HG02981 (cell line): Measurements from ENCODE around the gene PCMT1.
A peak's percentile ranks its signal among the peaks of the same experiment; 100 is the strongest.
"Not testable (repeated sequence)": the region's sequence is repeated elsewhere in the genome, so short reads cannot be mapped to it uniquely, and the experiment has no call there.

Experiments used
- ATAC-seq: cut with Tn5 transposase; IDR thresholded peaks from one replicate; pipeline ENCODE4 v1.9.1; 2021; ENCODE audit warnings: mild to moderate bottlenecking, moderate library complexity; ENCODE audit not compliant: unreplicated experiment

The PCMT1 gene

DNA sequence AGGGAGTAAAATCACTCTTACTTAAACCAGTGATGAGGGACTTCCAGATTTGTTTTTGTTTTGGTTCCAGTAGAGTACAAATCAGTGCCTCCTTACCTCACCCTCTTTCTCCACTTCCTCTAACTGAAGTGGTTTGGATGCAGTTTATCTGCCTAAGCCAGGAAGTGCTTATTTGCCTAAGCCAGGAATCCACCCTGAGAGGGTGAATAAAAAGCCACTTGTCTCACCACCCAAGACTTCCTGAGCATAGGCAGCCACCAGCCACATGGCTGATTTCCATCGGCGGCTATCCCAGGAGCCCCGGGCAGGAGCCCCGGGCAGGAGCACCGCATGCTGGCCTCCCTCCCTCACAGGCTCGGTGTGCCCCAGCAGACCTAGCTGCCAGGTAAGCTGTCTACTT is 102.6 kb downstream of the PCMT1 start:
- peak; percentile 57 for ATAC-seq

DNA sequence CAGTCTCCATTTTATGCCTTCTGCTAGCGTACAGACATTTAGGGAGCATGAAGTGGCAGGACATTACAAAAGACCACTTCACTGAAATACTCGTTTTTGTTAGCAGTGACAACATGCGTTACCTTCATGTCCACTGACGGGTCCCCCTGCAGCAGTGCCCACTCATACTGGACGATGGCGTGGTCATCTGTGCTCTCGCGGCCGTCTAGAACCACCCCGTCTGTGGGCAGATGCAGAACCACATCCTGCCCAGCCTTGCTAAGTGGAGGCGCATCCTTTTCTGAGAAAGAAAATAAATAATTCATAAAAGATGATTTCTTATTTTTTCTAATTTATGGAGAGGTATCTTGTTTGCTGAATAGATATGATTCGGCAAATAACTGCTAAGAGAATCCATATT is 103.3 kb downstream of the PCMT1 start:
- no peak for ATAC-seq

DNA sequence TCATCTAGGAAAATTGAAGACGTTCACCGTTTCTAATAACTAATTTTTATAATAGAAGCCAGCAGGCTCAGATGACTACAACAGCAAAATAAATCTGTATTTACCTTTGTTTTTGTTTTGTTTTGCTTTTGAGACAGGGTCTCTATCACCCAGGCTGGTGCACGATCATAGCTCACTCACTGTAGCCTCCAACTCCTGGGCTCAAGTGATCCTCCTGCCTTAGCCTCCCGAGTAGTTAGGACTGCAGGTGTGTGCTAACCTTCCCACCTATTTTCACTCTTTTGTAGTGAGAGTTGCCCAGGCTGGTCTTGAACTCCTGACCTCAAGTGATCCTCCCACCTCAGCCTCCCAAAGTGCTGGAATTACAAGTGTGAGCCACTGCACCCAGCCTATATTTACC is 104.5 kb downstream of the PCMT1 start:
- ATAC-seq = not testable (repeated sequence)

DNA sequence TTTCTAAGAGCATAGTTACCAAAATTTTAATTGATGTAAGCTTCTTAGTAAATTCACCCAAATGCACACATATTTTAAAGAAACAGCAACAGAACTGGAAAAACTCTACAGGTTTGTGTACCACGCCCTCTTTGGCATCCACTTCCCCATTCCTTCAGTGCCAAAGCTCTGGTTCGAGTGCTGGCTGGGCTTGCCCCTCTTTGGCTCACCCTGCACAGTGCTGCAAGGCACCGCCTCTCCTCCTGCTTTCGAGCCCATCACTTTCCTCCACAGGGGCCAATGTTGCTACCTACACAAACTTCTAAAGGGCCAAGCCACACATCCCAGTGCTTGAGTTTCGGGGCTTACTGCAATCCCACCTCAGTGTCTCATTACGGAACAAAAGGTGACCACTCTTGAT is 105.0 kb downstream of the PCMT1 start:
- no peak for ATAC-seq

DNA sequence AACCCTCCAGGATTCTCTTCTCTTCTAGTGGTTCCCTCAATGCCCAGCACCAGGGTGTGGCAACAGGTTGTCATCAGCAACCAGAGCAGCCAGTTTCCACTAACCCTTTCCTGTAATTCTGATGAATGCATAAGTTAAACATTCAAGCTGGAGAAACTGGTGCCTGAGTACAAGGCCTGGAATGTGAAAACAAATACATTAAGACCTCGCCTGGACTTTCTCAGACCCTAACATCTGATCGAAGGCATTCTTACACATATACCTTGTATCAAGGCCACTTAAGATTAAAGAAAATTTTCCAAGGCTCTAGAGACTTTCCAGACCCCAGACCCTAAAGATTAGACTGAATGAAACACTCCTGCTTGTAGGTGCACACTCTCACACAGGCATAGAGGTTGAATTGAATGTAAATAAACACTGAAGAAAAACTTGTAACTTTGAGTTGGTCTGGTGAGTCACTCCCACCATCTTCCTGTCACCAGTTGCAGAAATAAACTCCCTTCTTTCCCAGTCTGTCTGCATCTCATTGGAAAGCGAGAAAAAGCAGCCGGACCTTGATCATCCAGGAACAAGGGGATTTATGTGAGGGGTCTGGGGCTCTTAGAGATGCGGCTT is 105.6 kb downstream of the PCMT1 start:
- ATAC-seq = no peak

DNA sequence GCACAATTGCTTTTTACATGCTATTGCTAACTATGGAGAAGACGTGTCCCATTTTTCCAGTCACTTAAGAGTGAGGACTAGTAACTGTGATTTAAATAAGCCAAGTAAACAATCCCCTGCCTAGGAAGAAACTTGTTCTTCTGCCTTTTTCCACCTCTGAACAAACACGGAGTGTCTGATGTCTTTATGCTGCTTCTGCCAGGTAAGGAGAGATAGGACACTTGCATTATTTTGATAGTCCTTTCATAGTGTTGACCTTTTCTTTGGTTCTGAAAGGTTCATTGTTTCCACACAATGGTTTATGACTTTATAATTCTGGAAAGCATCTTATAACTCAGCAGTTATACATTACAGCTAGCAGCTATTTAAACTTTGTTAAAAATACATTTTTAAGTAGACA is 106.2 kb downstream of the PCMT1 start:
- no peak for ATAC-seq

DNA sequence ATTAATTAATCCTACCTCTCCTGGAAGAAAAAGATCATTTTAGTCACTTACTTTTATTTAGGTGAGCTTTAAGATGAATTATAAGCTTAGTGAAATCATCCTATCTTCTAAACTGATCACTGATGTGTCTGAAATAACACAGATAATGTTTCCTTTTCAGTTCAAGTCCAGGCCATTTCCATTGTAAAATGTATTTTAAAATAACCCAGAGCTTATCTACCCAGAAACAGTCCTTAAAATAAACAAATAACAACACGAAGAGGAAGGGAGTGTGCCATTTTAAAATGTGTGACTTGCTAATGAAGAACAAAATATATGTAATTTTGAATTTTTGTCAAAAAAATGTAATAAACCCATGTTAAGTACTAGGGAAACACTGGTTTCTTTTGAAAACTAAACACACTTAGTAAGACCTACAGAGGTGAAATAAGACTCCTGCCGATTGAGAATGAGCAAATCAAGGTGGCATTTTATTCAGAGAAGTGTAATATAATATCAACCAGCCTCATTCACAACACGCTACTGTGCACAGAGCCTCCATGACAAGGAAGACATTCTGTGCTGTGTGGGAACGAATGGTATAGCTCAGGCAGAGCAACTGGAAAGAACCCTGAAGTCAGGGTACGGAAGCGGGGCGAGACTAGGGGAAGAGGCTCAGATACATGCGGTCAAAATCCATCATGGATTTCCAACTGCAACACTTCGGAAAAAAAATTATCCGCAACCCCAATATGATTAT is 106.9 kb downstream of the PCMT1 start:
- ATAC-seq = no peak

DNA sequence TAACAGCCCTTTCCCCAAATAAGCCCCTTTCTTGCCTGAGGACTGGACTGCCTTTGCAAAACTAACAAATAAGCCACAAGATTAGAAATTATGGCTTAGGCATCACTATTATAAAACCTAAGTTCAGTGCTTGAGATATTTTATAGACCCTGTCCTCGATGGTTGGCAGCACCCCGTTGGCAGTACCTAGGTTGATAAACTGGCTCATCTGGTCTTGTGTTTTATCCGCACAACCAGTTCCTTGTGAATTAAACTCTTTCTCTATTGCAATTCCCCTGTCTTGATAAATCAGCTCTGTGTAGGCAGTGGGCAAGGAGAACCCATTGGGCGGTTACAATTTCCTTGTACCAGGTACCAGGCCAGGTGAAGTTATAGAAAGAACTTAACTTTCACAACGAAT is 108.0 kb downstream of the PCMT1 start:
- no peak for ATAC-seq

DNA sequence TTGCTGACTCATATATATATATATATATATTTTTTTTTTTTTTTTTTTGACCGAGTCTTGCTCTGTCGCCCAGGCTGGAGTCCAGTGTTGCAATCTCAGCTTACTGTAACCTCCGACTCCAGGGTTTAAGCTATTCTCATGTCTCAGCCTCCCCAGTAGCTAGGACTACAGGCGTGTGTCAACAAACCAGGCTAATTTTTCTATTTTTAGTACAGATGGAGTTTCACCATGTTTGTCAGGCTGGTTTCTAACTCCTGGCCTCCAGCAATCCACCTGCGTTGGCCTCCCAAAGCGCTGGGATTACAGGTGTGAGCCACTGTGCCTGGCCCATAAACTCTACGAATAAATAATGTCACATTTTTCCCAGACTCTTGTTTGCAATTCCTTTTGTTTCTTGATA is 109.8 kb downstream of the PCMT1 start:
- no peak for ATAC-seq

DNA sequence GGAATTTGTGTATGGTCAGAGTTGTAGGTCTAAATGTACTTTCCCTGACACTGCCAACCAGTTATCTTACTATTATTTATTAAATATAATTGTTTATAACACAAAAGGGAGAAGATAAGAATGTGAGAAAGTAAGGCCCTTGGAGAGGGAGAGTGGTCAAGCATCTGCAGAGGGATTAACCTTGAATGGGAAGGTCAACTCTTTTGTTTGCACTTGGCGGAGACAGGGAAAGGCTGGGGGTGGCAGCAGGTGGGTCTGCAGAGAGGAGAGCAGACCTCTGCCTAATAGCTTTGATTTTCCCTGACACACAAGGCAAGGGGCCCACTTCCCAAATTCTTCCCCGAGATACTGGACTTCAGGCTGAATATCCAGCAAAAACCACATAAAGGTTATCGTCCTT is 110.4 kb downstream of the PCMT1 start:
- ATAC-seq = no peak

DNA sequence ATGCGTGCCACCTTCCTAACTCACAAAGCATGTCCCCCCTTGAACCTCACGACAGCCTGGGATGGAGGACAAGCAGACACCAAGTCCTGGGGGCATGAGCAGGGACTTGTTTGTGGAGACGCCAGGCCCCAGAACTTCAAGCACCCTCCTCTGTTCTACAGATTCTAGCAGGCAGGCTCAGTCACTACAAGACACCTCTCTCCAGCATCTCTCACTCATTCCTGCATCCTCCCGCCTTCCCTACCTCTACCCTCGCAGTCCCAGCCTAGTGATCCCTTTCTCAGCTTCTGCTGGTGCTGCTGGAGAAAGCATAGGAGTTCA is 110.9 kb downstream of the PCMT1 start:
- ATAC-seq = no peak
